Endodermal cell (in vitro differentiated cells): ENCODE results near the gene SFRP2. TPM values are rescaled to one million over a fixed set of nuclear protein-coding genes. Genes with fewer than 3 reads are reported as not detected.

Experiments used
- DNase-seq: peaks from one replicate; pipeline ENCODE4 v3.0.0-alpha.2; 2017
- H3K27ac ChIP-seq: 2 replicates; pipeline ENCODE4 v1.5.1; 2013; ENCODE audit warnings: mild to moderate bottlenecking, low read depth, low read length, moderate library complexity
- H3K27me3 ChIP-seq: 2 replicates; pipeline ENCODE4 v1.6.1; 2013; ENCODE audit warnings: mild to moderate bottlenecking, low read length, moderate library complexity; ENCODE audit not compliant: insufficient read depth, control insufficient read depth, poor library complexity, severe bottlenecking
- H3K36me3 ChIP-seq: 2 replicates; pipeline ENCODE4 v1.7.0; 2013; ENCODE audit warnings: mild to moderate bottlenecking, low read length, moderate library complexity; ENCODE audit not compliant: control insufficient read depth, insufficient read depth
- H3K4me1 ChIP-seq: one replicate; pipeline ENCODE4 v1.7.0; 2013; ENCODE audit warnings: low read length; ENCODE audit not compliant: control insufficient read depth, insufficient read depth
- H3K4me3 ChIP-seq: 2 replicates; pipeline ENCODE4 v1.5.1; 2013; ENCODE audit warnings: mild to moderate bottlenecking, low read length, moderate library complexity
- H3K9ac ChIP-seq: 2 replicates; pipeline ENCODE4 v1.6.1; 2013; ENCODE audit warnings: mild to moderate bottlenecking, low read length, moderate library complexity; ENCODE audit not compliant: poor library complexity, severe bottlenecking; ENCODE audit errors: extremely low read depth
- H3K9me3 ChIP-seq: 2 replicates; pipeline ENCODE4 v1.6.1; 2013; ENCODE audit warnings: mild to moderate bottlenecking, low read length, moderate library complexity; ENCODE audit not compliant: control insufficient read depth
- H3K27ac Mint-ChIP-seq: 2 replicates; pipeline ENCODE4 v1.8.0; 2020; ENCODE audit warnings: mixed read lengths
- H3K27me3 Mint-ChIP-seq: 2 replicates; pipeline ENCODE4 v1.8.0; 2021; ENCODE audit warnings: mild to moderate bottlenecking, mixed read lengths; ENCODE audit not compliant: insufficient read depth
- H3K36me3 Mint-ChIP-seq: 2 replicates; pipeline ENCODE4 v1.8.0; 2020; ENCODE audit warnings: low read depth, mixed read lengths
- H3K4me1 Mint-ChIP-seq: 2 replicates; pipeline ENCODE4 v1.8.0; 2020; ENCODE audit warnings: mixed read lengths
- H3K4me3 Mint-ChIP-seq: 2 replicates; pipeline ENCODE4 v1.8.0; 2020; ENCODE audit warnings: mild to moderate bottlenecking, moderate library complexity, mixed read lengths
- H3K9me3 Mint-ChIP-seq: 2 replicates; pipeline ENCODE4 v1.8.0; 2020; ENCODE audit warnings: mild to moderate bottlenecking, mixed read lengths
- WGBS, 2 experiments: methylation state at CpG; one replicate each; pipeline versions ENCODE4 v1.1.5 to v1.1.7; 2013; ENCODE audit warnings: missing lambda C conversion rate in 2 of 2, mixed read lengths in 1 of 2; ENCODE audit not compliant: insufficient coverage in 1 of 2, insufficient read length in 1 of 2; 5-methylcytosine and 5-hydroxymethylcytosine counted together
- total RNA-seq, 2 donors: library from RNA; stranded (reverse); fragmentation: NEBNext Ultra II Directional in 1 of 2; extraction: Animal tissue kit (Norgen Biotek cat#: 25700) in 1 of 2; gene quantifications; 2 replicates in 1 of 2; 3 replicates in 1 of 2; pipeline ENCODE4 v1.2.1, GENCODE V29; 2021
- TF ChIP-seq, protein P1 (sequence below): fragments of 200-600 bp; sonication (generic); conservative IDR thresholded peaks from 2 replicates; pipeline ENCODE4 v1.5.0; 2021; ENCODE audit warnings: antibody characterized with exemption, mild to moderate bottlenecking

The SFRP2 gene
- total RNA-seq, 2 donors from 2014 or later, result 5.3 to 69.1 TPM

DNA sequence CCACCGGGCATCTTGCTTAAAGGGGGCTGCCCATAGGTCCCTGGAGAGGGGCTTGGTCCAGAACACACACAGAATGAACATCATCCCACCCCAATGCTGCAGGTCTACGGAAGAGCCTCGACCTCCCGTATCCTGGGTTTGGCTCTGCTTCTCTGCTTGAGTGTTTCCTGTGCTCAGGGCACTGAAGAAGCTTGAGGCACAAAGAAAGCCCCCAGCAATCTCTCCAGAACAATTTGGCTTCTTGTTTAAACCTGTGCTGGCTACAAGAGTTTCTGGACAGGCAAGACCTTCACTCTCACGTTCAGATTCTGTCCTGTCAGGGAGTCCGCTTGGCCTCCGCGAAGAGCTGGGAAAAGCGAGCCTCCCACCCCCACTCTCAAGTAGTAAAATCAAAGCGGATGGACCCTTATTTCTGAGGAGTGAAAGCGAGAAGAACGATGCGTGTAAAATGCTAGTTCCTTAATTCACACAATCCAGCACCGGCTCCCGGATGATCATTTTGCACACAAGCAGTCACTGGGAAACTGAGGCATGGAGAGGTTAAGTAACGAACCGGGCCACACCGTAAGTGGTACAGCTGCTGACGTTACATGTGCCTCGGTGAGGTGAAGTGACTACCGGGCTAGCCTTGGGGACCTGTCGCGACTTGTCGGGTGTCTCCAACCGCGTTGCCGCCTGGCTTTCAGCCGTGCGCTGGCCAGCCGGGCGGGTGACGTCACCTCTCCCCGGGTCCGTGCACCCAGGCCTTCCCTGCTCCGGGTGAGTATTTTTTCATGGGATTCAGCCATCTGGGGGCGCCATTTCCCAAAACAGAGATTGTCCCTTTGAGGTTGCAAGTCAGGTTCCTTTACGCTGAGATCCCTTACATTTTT, 3.1 kb upstream of the SFRP2 start:
- TF ChIP-seq, protein P1, sequence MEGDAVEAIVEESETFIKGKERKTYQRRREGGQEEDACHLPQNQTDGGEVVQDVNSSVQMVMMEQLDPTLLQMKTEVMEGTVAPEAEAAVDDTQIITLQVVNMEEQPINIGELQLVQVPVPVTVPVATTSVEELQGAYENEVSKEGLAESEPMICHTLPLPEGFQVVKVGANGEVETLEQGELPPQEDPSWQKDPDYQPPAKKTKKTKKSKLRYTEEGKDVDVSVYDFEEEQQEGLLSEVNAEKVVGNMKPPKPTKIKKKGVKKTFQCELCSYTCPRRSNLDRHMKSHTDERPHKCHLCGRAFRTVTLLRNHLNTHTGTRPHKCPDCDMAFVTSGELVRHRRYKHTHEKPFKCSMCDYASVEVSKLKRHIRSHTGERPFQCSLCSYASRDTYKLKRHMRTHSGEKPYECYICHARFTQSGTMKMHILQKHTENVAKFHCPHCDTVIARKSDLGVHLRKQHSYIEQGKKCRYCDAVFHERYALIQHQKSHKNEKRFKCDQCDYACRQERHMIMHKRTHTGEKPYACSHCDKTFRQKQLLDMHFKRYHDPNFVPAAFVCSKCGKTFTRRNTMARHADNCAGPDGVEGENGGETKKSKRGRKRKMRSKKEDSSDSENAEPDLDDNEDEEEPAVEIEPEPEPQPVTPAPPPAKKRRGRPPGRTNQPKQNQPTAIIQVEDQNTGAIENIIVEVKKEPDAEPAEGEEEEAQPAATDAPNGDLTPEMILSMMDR, result peak; percentile 74
- H3K4me3 ChIP-seq, result peak overlapping the region; percentile 69
- Mint-ChIP-seq H3K9me3 (no peaks in the 10 kb centered on the region), H3K36me3 (no peaks in the 10 kb centered on the region), H3K27me3 (peaks cover 64% of the 10 kb centered on the region), H3K4me1 (peaks cover 37% of the 10 kb centered on the region), H3K4me3 (peak overlapping the region; percentile 88), H3K27ac (peak overlapping the region; percentile 82)
- no peaks in the 10 kb centered on the region for H3K36me3 ChIP-seq
- peaks cover 96% of the 10 kb centered on the region for H3K27me3 ChIP-seq
- peak; percentile 98 for DNase-seq
- H3K27ac ChIP-seq, result no peak overlapping the region
- 37 to 46% methylated on average over 25 to 37 of the region's 37 CpGs for WGBS, 2 experiments
- no peak overlapping the region for H3K9ac ChIP-seq
- H3K9me3 ChIP-seq, result no peaks in the 10 kb centered on the region
- H3K4me1 ChIP-seq, result no peaks in the 10 kb centered on the region

- Mint-ChIP-seq H3K4me3 (peak overlapping the region; percentile 88), H3K27ac (peak overlapping the region; percentile 82), H3K27me3 (peaks cover 63% of the 10 kb centered on the region), H3K9me3 (no peaks in the 10 kb centered on the region), H3K36me3 (no peaks in the 10 kb centered on the region), H3K4me1 (peaks cover 44% of the 10 kb centered on the region)
- Histone ChIP-seq H3K4me3 (peak overlapping the region; percentile 51), H3K27me3 (peaks cover 89% of the 10 kb centered on the region), H3K27ac (peak overlapping the region; percentile 93), H3K9me3 (no peaks in the 10 kb centered on the region), H3K9ac (no peak overlapping the region), H3K36me3 (no peaks in the 10 kb centered on the region), H3K4me1 (no peaks in the 10 kb centered on the region)
- DNase-seq, result peak; percentile 95
- WGBS, 2 experiments, result 7 to 20% methylated on average over 27 to 51 of the region's 51 CpGs
- TF ChIP-seq, protein P1, result peak; percentile 73
Measured at GRCh38 chr4:153790962-153791551, 2.2 kb upstream of the SFRP2 start.

- H3K9me3 Mint-ChIP-seq, result no peaks in the 10 kb centered on the region
- peaks cover 84% of the 10 kb centered on the region for H3K27me3 ChIP-seq
- H3K36me3 Mint-ChIP-seq, result no peaks in the 10 kb centered on the region
- H3K4me1 Mint-ChIP-seq, result peaks cover 49% of the 10 kb centered on the region
- H3K9me3 ChIP-seq, result no peaks in the 10 kb centered on the region
- H3K4me3 ChIP-seq, result peak overlapping the region; percentile 51
- peaks cover 59% of the 10 kb centered on the region for H3K27me3 Mint-ChIP-seq
- H3K36me3 ChIP-seq, result no peaks in the 10 kb centered on the region
- H3K4me1 ChIP-seq, result no peaks in the 10 kb centered on the region
- peak overlapping the region; percentile 93 for H3K27ac ChIP-seq
- TF ChIP-seq, protein P1, result no peak
- H3K27ac Mint-ChIP-seq, result peak overlapping the region; percentile 94
- no peak overlapping the region for H3K9ac ChIP-seq
- peak overlapping the region; percentile 88 for H3K4me3 Mint-ChIP-seq
- no peak for DNase-seq
- 10 to 14% methylated on average over 8 to 10 of the region's 10 CpGs for WGBS, 2 experiments
Measured at GRCh38 chr4:153790500-153790865, 1.6 kb upstream of the SFRP2 start.
